HL-60 (cell line): ENCODE data around the gene DTNA.

Experiments used
- DNase-seq, 2 experiments: peaks; one replicate each; pipeline ENCODE4 v3.0.0-alpha.2; 2010 to 2020; ENCODE audit warnings: low read depth in 1 of 2, low spot score in 1 of 2
- H3K27ac ChIP-seq: fragments of 250-450 bp; sonication (Bioruptor Pico); replicated peaks from 2 replicates; pipeline ENCODE4 v1.5.1; 2020; ENCODE audit warnings: mild to moderate bottlenecking, moderate library complexity
- H3K27me3 ChIP-seq: fragments of 250-450 bp; sonication (Bioruptor Pico); 2 replicates; pipeline ENCODE4 v1.5.1; 2021; ENCODE audit warnings: mild to moderate bottlenecking, moderate library complexity; ENCODE audit not compliant: insufficient read depth, poor library complexity, severe bottlenecking
- H3K4me3 ChIP-seq: replicated peaks from 2 replicates; pipeline ENCODE4 v1.5.1; 2011; ENCODE audit warnings: mild to moderate bottlenecking, control low read depth, low read length; ENCODE audit not compliant: insufficient read depth
- GABPA ChIP-seq: IDR thresholded peaks from 2 replicates; pipeline ENCODE4 v1.6.1; 2012; ENCODE audit warnings: low read depth
- POLR2AphosphoS5 ChIP-seq: IDR thresholded peaks from 2 replicates; pipeline ENCODE4 v1.6.1; 2012; ENCODE audit warnings: low read depth
- SPI1 ChIP-seq: IDR thresholded peaks from 2 replicates; pipeline ENCODE4 v1.6.1; 2012; ENCODE audit warnings: low read depth, mild to moderate bottlenecking, borderline replicate concordance
- TF ChIP-seq, protein P1 (sequence below): IDR thresholded peaks from 2 replicates; pipeline ENCODE4 v1.6.1; 2012; ENCODE audit warnings: low read depth; ENCODE audit not compliant: insufficient replicate concordance
- TF ChIP-seq, protein P2 (sequence below): IDR thresholded peaks from one replicate; pipeline ENCODE4 v1.5.1; 2011; ENCODE audit warnings: low read length, control low read depth, inconsistent platforms; ENCODE audit not compliant: insufficient read depth

DTNA gene

DNA sequence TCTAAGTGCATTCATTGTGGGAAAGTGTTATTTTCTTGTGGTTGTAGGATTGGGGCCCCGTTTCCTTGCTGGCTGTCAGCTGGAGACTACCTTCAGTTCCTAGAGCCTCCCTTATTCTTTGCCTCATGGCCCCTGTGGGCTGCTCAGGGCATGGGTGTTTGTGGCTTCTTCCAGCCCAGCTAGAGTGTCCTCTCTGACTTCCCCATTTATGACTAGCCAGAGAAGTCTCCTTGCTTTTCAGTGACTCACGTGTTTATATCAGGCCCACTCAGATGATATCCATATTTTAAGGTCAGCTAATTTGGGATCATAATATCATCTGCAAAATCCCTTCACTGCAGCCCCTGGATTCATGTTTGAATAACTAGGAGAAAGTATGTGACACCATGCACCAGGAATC is 62.8 kb downstream of the DTNA start:
- Histone ChIP-seq H3K27me3 (no peaks in the 10 kb centered on the region), H3K4me3 (no peak overlapping the region), H3K27ac (no peak overlapping the region)
- TF ChIP-seq GABPA: no peak
- TF ChIP-seq, protein P1, sequence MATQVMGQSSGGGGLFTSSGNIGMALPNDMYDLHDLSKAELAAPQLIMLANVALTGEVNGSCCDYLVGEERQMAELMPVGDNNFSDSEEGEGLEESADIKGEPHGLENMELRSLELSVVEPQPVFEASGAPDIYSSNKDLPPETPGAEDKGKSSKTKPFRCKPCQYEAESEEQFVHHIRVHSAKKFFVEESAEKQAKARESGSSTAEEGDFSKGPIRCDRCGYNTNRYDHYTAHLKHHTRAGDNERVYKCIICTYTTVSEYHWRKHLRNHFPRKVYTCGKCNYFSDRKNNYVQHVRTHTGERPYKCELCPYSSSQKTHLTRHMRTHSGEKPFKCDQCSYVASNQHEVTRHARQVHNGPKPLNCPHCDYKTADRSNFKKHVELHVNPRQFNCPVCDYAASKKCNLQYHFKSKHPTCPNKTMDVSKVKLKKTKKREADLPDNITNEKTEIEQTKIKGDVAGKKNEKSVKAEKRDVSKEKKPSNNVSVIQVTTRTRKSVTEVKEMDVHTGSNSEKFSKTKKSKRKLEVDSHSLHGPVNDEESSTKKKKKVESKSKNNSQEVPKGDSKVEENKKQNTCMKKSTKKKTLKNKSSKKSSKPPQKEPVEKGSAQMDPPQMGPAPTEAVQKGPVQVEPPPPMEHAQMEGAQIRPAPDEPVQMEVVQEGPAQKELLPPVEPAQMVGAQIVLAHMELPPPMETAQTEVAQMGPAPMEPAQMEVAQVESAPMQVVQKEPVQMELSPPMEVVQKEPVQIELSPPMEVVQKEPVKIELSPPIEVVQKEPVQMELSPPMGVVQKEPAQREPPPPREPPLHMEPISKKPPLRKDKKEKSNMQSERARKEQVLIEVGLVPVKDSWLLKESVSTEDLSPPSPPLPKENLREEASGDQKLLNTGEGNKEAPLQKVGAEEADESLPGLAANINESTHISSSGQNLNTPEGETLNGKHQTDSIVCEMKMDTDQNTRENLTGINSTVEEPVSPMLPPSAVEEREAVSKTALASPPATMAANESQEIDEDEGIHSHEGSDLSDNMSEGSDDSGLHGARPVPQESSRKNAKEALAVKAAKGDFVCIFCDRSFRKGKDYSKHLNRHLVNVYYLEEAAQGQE: no peak
- TF ChIP-seq, protein P2, sequence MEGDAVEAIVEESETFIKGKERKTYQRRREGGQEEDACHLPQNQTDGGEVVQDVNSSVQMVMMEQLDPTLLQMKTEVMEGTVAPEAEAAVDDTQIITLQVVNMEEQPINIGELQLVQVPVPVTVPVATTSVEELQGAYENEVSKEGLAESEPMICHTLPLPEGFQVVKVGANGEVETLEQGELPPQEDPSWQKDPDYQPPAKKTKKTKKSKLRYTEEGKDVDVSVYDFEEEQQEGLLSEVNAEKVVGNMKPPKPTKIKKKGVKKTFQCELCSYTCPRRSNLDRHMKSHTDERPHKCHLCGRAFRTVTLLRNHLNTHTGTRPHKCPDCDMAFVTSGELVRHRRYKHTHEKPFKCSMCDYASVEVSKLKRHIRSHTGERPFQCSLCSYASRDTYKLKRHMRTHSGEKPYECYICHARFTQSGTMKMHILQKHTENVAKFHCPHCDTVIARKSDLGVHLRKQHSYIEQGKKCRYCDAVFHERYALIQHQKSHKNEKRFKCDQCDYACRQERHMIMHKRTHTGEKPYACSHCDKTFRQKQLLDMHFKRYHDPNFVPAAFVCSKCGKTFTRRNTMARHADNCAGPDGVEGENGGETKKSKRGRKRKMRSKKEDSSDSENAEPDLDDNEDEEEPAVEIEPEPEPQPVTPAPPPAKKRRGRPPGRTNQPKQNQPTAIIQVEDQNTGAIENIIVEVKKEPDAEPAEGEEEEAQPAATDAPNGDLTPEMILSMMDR: no peak
- peak; percentile 83; the same call in 1 of the 2 replicates for TF ChIP-seq SPI1
- DNase-seq: peak in 1 of 2 experiments; percentile 17

GRCh38 chr18:34773378-34773777 is 63.3 kb downstream of the DTNA start:
- DNase-seq: no peak
- no peak overlapping the region for H3K4me3 ChIP-seq
- no peak for TF ChIP-seq GABPA
- TF ChIP-seq, protein P2: no peak
- TF ChIP-seq POLR2AphosphoS5: no peak
- TF ChIP-seq SPI1: no peak
- TF ChIP-seq, protein P1: no peak
- no peaks in the 10 kb centered on the region for H3K27me3 ChIP-seq
- no peak overlapping the region for H3K27ac ChIP-seq

- no peaks in the 10 kb centered on the region for H3K27me3 ChIP-seq
- TF ChIP-seq POLR2AphosphoS5 (no peak), GABPA (no peak), SPI1 (no peak; the same call in 1 of the 2 replicates)
- TF ChIP-seq, protein P1: no peak
- TF ChIP-seq, protein P2: no peak
- no peak overlapping the region for H3K27ac ChIP-seq
- no peak overlapping the region for H3K4me3 ChIP-seq
- DNase-seq: no peak
Observed at GRCh38 chr18:34773961-34774766, 64.1 kb downstream of the DTNA start.
